Neural cell (in vitro differentiated cells): ENCODE results near the gene FOXL2. TPM values are rescaled to one million over a fixed set of nuclear protein-coding genes. Genes with fewer than 3 reads are reported as not detected.

ENCODE experiments used
- H2AFZ ChIP-seq: fragments of 200-600, 300-800 bp; sonication (generic), shearing (Covaris generic); 2 replicates; pipeline ENCODE4 v1.6.0; 2014; ENCODE audit warnings: low read depth, mild to moderate bottlenecking, antibody characterized with exemption, low read length, moderate library complexity
- H3F3A ChIP-seq: fragments of 200-600 bp; shearing (Covaris generic); 2 replicates; pipeline ENCODE4 v1.6.1; 2016; ENCODE audit warnings: mild to moderate bottlenecking, moderate library complexity, mixed read lengths, antibody characterized with exemption, low read length; ENCODE audit not compliant: insufficient read depth, poor library complexity, severe bottlenecking
- H3K27ac ChIP-seq: fragments of 200-600, 300-800 bp; sonication (generic), shearing (Covaris generic); 2 replicates; pipeline ENCODE4 v1.5.1; 2014; ENCODE audit warnings: mild to moderate bottlenecking, low read length, moderate library complexity
- H3K27me3 ChIP-seq: fragments of 300-800, 200-600 bp; sonication (generic), shearing (Covaris generic); 2 replicates; pipeline ENCODE4 v1.6.0; 2014; ENCODE audit warnings: mild to moderate bottlenecking, low read depth, low read length, moderate library complexity; ENCODE audit not compliant: insufficient read depth
- H3K36me3 ChIP-seq: fragments of 300-800, 200-600 bp; sonication (generic), shearing (Covaris generic); 2 replicates; pipeline ENCODE4 v1.5.1; 2014; ENCODE audit warnings: mild to moderate bottlenecking, antibody characterized with exemption, low read length, moderate library complexity; ENCODE audit not compliant: insufficient read depth
- H3K4me2 ChIP-seq: fragments of 300-800, 200-600 bp; sonication (generic), shearing (Covaris generic); 2 replicates; pipeline ENCODE4 v1.6.0; 2014; ENCODE audit warnings: mild to moderate bottlenecking, low read length
- H3K4me3 ChIP-seq: fragments of 300-800, 200-600 bp; sonication (generic), shearing (Covaris generic); 2 replicates; pipeline ENCODE4 v1.5.1; 2014; ENCODE audit warnings: mild to moderate bottlenecking, low read length, moderate library complexity
- H3K79me2 ChIP-seq: fragments of 200-600 bp; shearing (Covaris generic); replicated peaks from 2 replicates; pipeline ENCODE4 v1.6.0; 2014; ENCODE audit warnings: mild to moderate bottlenecking, low read length, moderate library complexity; ENCODE audit not compliant: insufficient read depth
- H3K9ac ChIP-seq: fragments of 300-800, 200-600 bp; sonication (generic), shearing (Covaris generic); 2 replicates; pipeline ENCODE4 v1.6.1; 2016; ENCODE audit warnings: mild to moderate bottlenecking, low read length, mixed read lengths
- H3K9me2 ChIP-seq: fragments of 200-600 bp; shearing (Covaris generic); 2 replicates; pipeline ENCODE4 v1.6.1; 2016; ENCODE audit warnings: mild to moderate bottlenecking, low read length, mixed read lengths; ENCODE audit not compliant: insufficient read depth
- H3K9me3 ChIP-seq: fragments of 200-600, 300-800 bp; sonication (generic), shearing (Covaris generic); 2 replicates; pipeline ENCODE4 v1.6.1; 2016; ENCODE audit warnings: mild to moderate bottlenecking, mixed run types, low read length, moderate library complexity, mixed read lengths
- H4K20me1 ChIP-seq: fragments of 200-600 bp; shearing (Covaris generic); 2 replicates; pipeline ENCODE4 v1.6.1; 2016; ENCODE audit warnings: mild to moderate bottlenecking, mixed run types; ENCODE audit not compliant: insufficient read depth
- EP300 ChIP-seq: fragments of 450-650 bp; conservative IDR thresholded peaks from 2 replicates; pipeline ENCODE4 v1.6.1; 2014; ENCODE audit warnings: antibody characterized with exemption, mild to moderate bottlenecking, moderate library complexity; ENCODE audit not compliant: poor library complexity, severe bottlenecking
- EZH2 ChIP-seq: fragments of 200-600, 300-800 bp; shearing (Covaris generic), sonication (generic); IDR thresholded peaks from 2 replicates; pipeline ENCODE4 v1.6.1; 2014; ENCODE audit warnings: antibody characterized with exemption, low read length, borderline replicate concordance, mild to moderate bottlenecking; ENCODE audit not compliant: insufficient read depth, poor library complexity, severe bottlenecking
- MXI1 ChIP-seq: fragments of 450-650 bp; conservative IDR thresholded peaks from 2 replicates; pipeline ENCODE4 v1.6.1; 2014; ENCODE audit warnings: antibody characterized with exemption, mild to moderate bottlenecking; ENCODE audit not compliant: poor library complexity, severe bottlenecking
- POLR2AphosphoS5 ChIP-seq: IDR thresholded peaks from 2 replicates; pipeline ENCODE4 v1.6.1; 2012
- RAD21 ChIP-seq: fragments of 450-650 bp; conservative IDR thresholded peaks from 2 replicates; pipeline ENCODE4 v1.6.1; 2014; ENCODE audit warnings: antibody characterized with exemption, mild to moderate bottlenecking, moderate library complexity
- SMC3 ChIP-seq: fragments of 450-650 bp; conservative IDR thresholded peaks from 2 replicates; pipeline ENCODE4 v1.6.1; 2014; ENCODE audit warnings: antibody characterized with exemption, mild to moderate bottlenecking, moderate library complexity; ENCODE audit not compliant: poor library complexity
- TAF1 ChIP-seq: IDR thresholded peaks from 2 replicates; pipeline ENCODE4 v1.6.1; 2012; ENCODE audit warnings: low read depth
- polyA plus RNA-seq: library from polyadenylated mRNA; depleted of rRNA; stranded (reverse); fragments of >200 nt; gene quantifications from 2 replicates; pipeline ENCODE4 v1.2.3, GENCODE V29; 2014
- TF ChIP-seq, protein P1 (sequence below): fragments of 450-650 bp; IDR thresholded peaks from 2 replicates; pipeline ENCODE4 v1.5.1; 2014; ENCODE audit warnings: antibody characterized with exemption, mild to moderate bottlenecking, moderate library complexity; ENCODE audit not compliant: poor library complexity, severe bottlenecking
- TF ChIP-seq, protein P2 (sequence below): IDR thresholded peaks from 2 replicates; pipeline ENCODE4 v1.6.1; 2012; ENCODE audit warnings: borderline replicate concordance

FOXL2 gene
- polyA plus RNA-seq, 1 donor from 2014 or later = not detected

- Histone ChIP-seq H3K4me3 (no peak overlapping the region), H3K9me3 (no peaks in the 10 kb centered on the region), H3K36me3 (no peaks in the 10 kb centered on the region), H3K27me3 (no peaks in the 10 kb centered on the region), H3K79me2 (no peaks in the 10 kb centered on the region), H3K9me2 (no peaks in the 10 kb centered on the region), H2AFZ (no peak overlapping the region), H3K9ac (no peak overlapping the region), H3F3A (no peaks in the 10 kb centered on the region), H3K27ac (no peak overlapping the region), H3K4me2 (no peak overlapping the region), H4K20me1 (no peaks in the 10 kb centered on the region)
- TF ChIP-seq POLR2AphosphoS5 = no peak
Measured at GRCh38 chr3:138909904-138910303, 37.0 kb downstream of the FOXL2 start.

GRCh38 chr3:138908846-138909245 lies 38.1 kb downstream of the FOXL2 start:
- Histone ChIP-seq H4K20me1 (no peaks in the 10 kb centered on the region), H3K9ac (no peak overlapping the region), H3K79me2 (no peaks in the 10 kb centered on the region), H3K4me3 (no peak overlapping the region), H2AFZ (no peak overlapping the region), H3K9me2 (no peaks in the 10 kb centered on the region), H3K4me2 (no peak overlapping the region), H3K27me3 (no peaks in the 10 kb centered on the region), H3K36me3 (no peaks in the 10 kb centered on the region), H3K9me3 (no peaks in the 10 kb centered on the region), H3K27ac (no peak overlapping the region), H3F3A (no peaks in the 10 kb centered on the region)
- TF ChIP-seq EZH2 = no peak
- TF ChIP-seq RAD21 = no peak
- TF ChIP-seq, protein P1, sequence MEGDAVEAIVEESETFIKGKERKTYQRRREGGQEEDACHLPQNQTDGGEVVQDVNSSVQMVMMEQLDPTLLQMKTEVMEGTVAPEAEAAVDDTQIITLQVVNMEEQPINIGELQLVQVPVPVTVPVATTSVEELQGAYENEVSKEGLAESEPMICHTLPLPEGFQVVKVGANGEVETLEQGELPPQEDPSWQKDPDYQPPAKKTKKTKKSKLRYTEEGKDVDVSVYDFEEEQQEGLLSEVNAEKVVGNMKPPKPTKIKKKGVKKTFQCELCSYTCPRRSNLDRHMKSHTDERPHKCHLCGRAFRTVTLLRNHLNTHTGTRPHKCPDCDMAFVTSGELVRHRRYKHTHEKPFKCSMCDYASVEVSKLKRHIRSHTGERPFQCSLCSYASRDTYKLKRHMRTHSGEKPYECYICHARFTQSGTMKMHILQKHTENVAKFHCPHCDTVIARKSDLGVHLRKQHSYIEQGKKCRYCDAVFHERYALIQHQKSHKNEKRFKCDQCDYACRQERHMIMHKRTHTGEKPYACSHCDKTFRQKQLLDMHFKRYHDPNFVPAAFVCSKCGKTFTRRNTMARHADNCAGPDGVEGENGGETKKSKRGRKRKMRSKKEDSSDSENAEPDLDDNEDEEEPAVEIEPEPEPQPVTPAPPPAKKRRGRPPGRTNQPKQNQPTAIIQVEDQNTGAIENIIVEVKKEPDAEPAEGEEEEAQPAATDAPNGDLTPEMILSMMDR = no peak
- TF ChIP-seq EP300 = no peak
- no peak for TF ChIP-seq SMC3
- no peak for TF ChIP-seq TAF1
- TF ChIP-seq MXI1 = no peak
- TF ChIP-seq, protein P2, sequence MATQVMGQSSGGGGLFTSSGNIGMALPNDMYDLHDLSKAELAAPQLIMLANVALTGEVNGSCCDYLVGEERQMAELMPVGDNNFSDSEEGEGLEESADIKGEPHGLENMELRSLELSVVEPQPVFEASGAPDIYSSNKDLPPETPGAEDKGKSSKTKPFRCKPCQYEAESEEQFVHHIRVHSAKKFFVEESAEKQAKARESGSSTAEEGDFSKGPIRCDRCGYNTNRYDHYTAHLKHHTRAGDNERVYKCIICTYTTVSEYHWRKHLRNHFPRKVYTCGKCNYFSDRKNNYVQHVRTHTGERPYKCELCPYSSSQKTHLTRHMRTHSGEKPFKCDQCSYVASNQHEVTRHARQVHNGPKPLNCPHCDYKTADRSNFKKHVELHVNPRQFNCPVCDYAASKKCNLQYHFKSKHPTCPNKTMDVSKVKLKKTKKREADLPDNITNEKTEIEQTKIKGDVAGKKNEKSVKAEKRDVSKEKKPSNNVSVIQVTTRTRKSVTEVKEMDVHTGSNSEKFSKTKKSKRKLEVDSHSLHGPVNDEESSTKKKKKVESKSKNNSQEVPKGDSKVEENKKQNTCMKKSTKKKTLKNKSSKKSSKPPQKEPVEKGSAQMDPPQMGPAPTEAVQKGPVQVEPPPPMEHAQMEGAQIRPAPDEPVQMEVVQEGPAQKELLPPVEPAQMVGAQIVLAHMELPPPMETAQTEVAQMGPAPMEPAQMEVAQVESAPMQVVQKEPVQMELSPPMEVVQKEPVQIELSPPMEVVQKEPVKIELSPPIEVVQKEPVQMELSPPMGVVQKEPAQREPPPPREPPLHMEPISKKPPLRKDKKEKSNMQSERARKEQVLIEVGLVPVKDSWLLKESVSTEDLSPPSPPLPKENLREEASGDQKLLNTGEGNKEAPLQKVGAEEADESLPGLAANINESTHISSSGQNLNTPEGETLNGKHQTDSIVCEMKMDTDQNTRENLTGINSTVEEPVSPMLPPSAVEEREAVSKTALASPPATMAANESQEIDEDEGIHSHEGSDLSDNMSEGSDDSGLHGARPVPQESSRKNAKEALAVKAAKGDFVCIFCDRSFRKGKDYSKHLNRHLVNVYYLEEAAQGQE = no peak
- TF ChIP-seq POLR2AphosphoS5 = no peak

DNA sequence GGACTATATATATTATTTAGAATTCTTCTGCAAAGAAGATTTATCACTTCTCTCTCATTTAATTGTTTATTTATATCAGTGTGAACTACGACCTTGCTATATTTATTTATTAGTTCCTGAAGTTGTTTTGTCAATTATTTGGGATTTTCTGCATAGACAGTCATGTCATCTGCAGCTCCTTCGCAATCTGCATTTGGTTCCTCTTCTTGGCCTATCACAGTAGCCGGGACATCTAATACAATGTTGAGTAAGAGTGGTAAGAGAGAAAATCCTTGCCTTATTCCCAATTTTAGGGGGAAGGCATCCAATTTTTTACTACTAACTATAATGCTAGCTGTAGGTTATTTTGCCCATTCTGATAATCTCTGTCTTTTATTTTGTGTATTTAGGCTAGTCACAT lies 39.4 kb downstream of the FOXL2 start:
- Histone ChIP-seq H3K36me3 (no peaks in the 10 kb centered on the region), H3K9me3 (no peaks in the 10 kb centered on the region), H3K9me2 (no peaks in the 10 kb centered on the region), H3K27ac (no peak overlapping the region), H3K9ac (no peak overlapping the region), H3K79me2 (no peaks in the 10 kb centered on the region), H3F3A (no peaks in the 10 kb centered on the region), H3K4me3 (no peak overlapping the region), H3K4me2 (no peak overlapping the region), H3K27me3 (no peaks in the 10 kb centered on the region), H2AFZ (no peak overlapping the region), H4K20me1 (no peaks in the 10 kb centered on the region)
- TF ChIP-seq POLR2AphosphoS5 (no peak), SMC3 (no peak), EP300 (no peak), RAD21 (no peak), EZH2 (no peak), TAF1 (no peak), MXI1 (no peak)
- TF ChIP-seq, protein P1 = no peak
- TF ChIP-seq, protein P2 = no peak
